ENCODE data around the gene CDKN2B-AS1. TPM values are rescaled to one million over a fixed set of nuclear protein-coding genes. Genes with fewer than 3 reads are reported as not detected.

CDKN2B-AS1 gene
- total RNA-seq, 1 donor from 2014 or later: 2.3 TPM

- ATAC-seq (no peak), DNase-seq (no peak)
- H3K36me3 ChIP-seq: no peaks in the 10 kb centered on the region
- no peak for TF ChIP-seq CTCF (IDR thresholded peaks at IDR 0.05)
- no peaks in the 10 kb centered on the region for H3K9me3 ChIP-seq
- H3K27me3 ChIP-seq: no peaks in the 10 kb centered on the region
- H3K4me3 ChIP-seq: no peak overlapping the region
- intact Hi-C loops (cut with DNase I): no loop called here
- H3K4me1 ChIP-seq: no peaks in the 10 kb centered on the region
- H3K27ac ChIP-seq: no peak overlapping the region
These were observed 152.0 kb downstream of the CDKN2B-AS1 start for GRCh38 chr9:22146604-22147003.

- H3K9me3 ChIP-seq: no peaks in the 10 kb centered on the region
- no peaks in the 10 kb centered on the region for H3K4me1 ChIP-seq
- H3K4me3 ChIP-seq: no peak overlapping the region
- intact Hi-C loops (cut with DNase I): no loop called here
- no peak for ATAC-seq
- TF ChIP-seq CTCF (IDR thresholded peaks at IDR 0.05): no peak
- no peak overlapping the region for H3K27ac ChIP-seq
- no peaks in the 10 kb centered on the region for H3K27me3 ChIP-seq
- DNase-seq: no peak
- no peaks in the 10 kb centered on the region for H3K36me3 ChIP-seq
These were observed 153.4 kb downstream of the CDKN2B-AS1 start for GRCh38 chr9:22147813-22148527.

GRCh38 chr9:22148528-22148875 is 153.9 kb downstream of the CDKN2B-AS1 start:
- no peak for DNase-seq
- H3K36me3 ChIP-seq: no peaks in the 10 kb centered on the region
- no peaks in the 10 kb centered on the region for H3K4me1 ChIP-seq
- H3K27ac ChIP-seq: no peak overlapping the region
- no peaks in the 10 kb centered on the region for H3K27me3 ChIP-seq
- no peak for ATAC-seq
- H3K9me3 ChIP-seq: no peaks in the 10 kb centered on the region
- intact Hi-C loops (cut with DNase I): no loop called here
- no peak overlapping the region for H3K4me3 ChIP-seq
- no peak for TF ChIP-seq CTCF (IDR thresholded peaks at IDR 0.05)

- no peak for TF ChIP-seq CTCF (IDR thresholded peaks at IDR 0.05)
- ATAC-seq (no peak), DNase-seq (no peak)
- no peaks in the 10 kb centered on the region for H3K27me3 ChIP-seq
- no peaks in the 10 kb centered on the region for H3K36me3 ChIP-seq
- intact Hi-C loops (cut with DNase I): no loop called here
- H3K27ac ChIP-seq: no peak overlapping the region
- no peaks in the 10 kb centered on the region for H3K4me1 ChIP-seq
- H3K9me3 ChIP-seq: no peaks in the 10 kb centered on the region
- no peak overlapping the region for H3K4me3 ChIP-seq
These were observed 154.5 kb downstream of the CDKN2B-AS1 start for GRCh38 chr9:22148876-22149637.

GRCh38 chr9:22154064-22154463 is 159.5 kb downstream of the CDKN2B-AS1 start:
- Histone ChIP-seq H3K4me1 (peaks cover 18% of the 10 kb centered on the region), H3K4me3 (no peak overlapping the region), H3K36me3 (no peaks in the 10 kb centered on the region), H3K27me3 (no peaks in the 10 kb centered on the region), H3K27ac (no peak overlapping the region), H3K9me3 (no peaks in the 10 kb centered on the region)
- DNase-seq (peak; percentile 54), ATAC-seq (no peak)
- no peak for TF ChIP-seq CTCF (IDR thresholded peaks at IDR 0.05)
- intact Hi-C loops (cut with DNase I): no loop called here
